OCI-LY7 (cell line): ENCODE measurements around the gene DNAH6.

Experiments used
- CTCF ChIP-seq: fragments of 200-600 bp; sonication (generic); conservative IDR thresholded peaks from 2 replicates; pipeline ENCODE4 v1.5.1; 2014; ENCODE audit warnings: mild to moderate bottlenecking, antibody characterized with exemption, low read length, moderate library complexity, mixed read lengths
- EZH2phosphoT487 ChIP-seq: fragments of 200-600 bp; sonication (generic); IDR thresholded peaks from 2 replicates; pipeline ENCODE4 v1.6.1; 2018; ENCODE audit warnings: low read depth, borderline replicate concordance, mild to moderate bottlenecking, mixed run types, antibody characterized with exemption, low read length, moderate library complexity, mixed read lengths

GRCh38 chr2:84639751-84640150 is 123.5 kb downstream of the DNAH6 start:
- TF ChIP-seq CTCF (no peak), EZH2phosphoT487 (no peak)
